Neural progenitor cell (in vitro differentiated cells): Measurements from ENCODE around the gene CNTNAP2. TPM values are rescaled to one million over a fixed set of nuclear protein-coding genes. Genes with fewer than 3 reads are reported as not detected.

Source experiments
- DNase-seq: peaks from one replicate; pipeline ENCODE4 v3.0.0-alpha.2; 2016; ENCODE audit warnings: low spot score
- H2AFZ ChIP-seq: fragments of 200-600 bp; sonication (generic); replicated peaks from 2 replicates; pipeline ENCODE4 v1.6.1; 2016; ENCODE audit warnings: antibody characterized with exemption
- H3F3A ChIP-seq: fragments of 200-600 bp; sonication (generic); 2 replicates; pipeline ENCODE4 v1.6.1; 2016; ENCODE audit warnings: antibody characterized with exemption, low read depth
- H3K27ac ChIP-seq: fragments of 200-600 bp; sonication (generic); 2 replicates; pipeline ENCODE4 v1.5.1; 2016; ENCODE audit warnings: mild to moderate bottlenecking
- H3K27me3 ChIP-seq: fragments of 200-600 bp; sonication (generic); 2 replicates; pipeline ENCODE4 v1.6.1; 2016; ENCODE audit warnings: mild to moderate bottlenecking, moderate library complexity
- H3K36me3 ChIP-seq: fragments of 200-600 bp; sonication (generic); 2 replicates; pipeline ENCODE4 v1.5.1; 2016
- H3K4me1 ChIP-seq: fragments of 200-600 bp; sonication (generic); 2 replicates; pipeline ENCODE4 v1.6.1; 2016; ENCODE audit warnings: mixed run types
- H3K4me2 ChIP-seq: fragments of 200-600 bp; sonication (generic); 2 replicates; pipeline ENCODE4 v1.6.1; 2016
- H3K4me3 ChIP-seq: fragments of 200-600 bp; sonication (generic); 2 replicates; pipeline ENCODE4 v1.5.1; 2016
- H3K79me2 ChIP-seq: fragments of 200-600 bp; sonication (generic); 2 replicates; pipeline ENCODE4 v1.6.1; 2016; ENCODE audit warnings: low read depth
- H3K9ac ChIP-seq: fragments of 200-600 bp; sonication (generic); 2 replicates; pipeline ENCODE4 v1.6.1; 2016
- H3K9me3 ChIP-seq: fragments of 200-600 bp; sonication (generic); 2 replicates; pipeline ENCODE4 v1.5.1; 2016; ENCODE audit warnings: low read depth
- H4K20me1 ChIP-seq: fragments of 200-600 bp; sonication (generic); 2 replicates; pipeline ENCODE4 v1.6.1; 2016; ENCODE audit warnings: low read depth
- H3K27ac Mint-ChIP-seq: 3 replicates; pipeline ENCODE4 v1.8.0; 2021; ENCODE audit warnings: mixed read lengths
- H3K27me3 Mint-ChIP-seq: 2 replicates; pipeline ENCODE4 v1.8.0; 2022; ENCODE audit warnings: low read depth, mild to moderate bottlenecking, inconsistent platforms, moderate library complexity, mixed read lengths; ENCODE audit not compliant: insufficient read depth
- H3K36me3 Mint-ChIP-seq: 3 replicates; pipeline ENCODE4 v1.8.0; 2021; ENCODE audit warnings: mixed read lengths
- H3K4me1 Mint-ChIP-seq: 3 replicates; pipeline ENCODE4 v1.8.0; 2021; ENCODE audit warnings: mixed read lengths
- H3K4me3 Mint-ChIP-seq: 3 replicates; pipeline ENCODE4 v1.8.0; 2021; ENCODE audit warnings: mild to moderate bottlenecking, moderate library complexity, mixed read lengths
- H3K9me3 Mint-ChIP-seq: 3 replicates; pipeline ENCODE4 v1.8.0; 2020; ENCODE audit warnings: mixed read lengths
- CTCF ChIP-seq: fragments of 200-600 bp; sonication (generic); IDR thresholded peaks from 2 replicates; pipeline ENCODE4 v1.5.1; 2017; ENCODE audit warnings: antibody characterized with exemption, mild to moderate bottlenecking
- EZH2 ChIP-seq: fragments of 200-600 bp; sonication (generic); IDR thresholded peaks from 2 replicates; pipeline ENCODE4 v1.6.1; 2017; ENCODE audit warnings: antibody characterized with exemption, mild to moderate bottlenecking, moderate library complexity
- EZH2phosphoT487 ChIP-seq: fragments of 200-600 bp; sonication (generic); IDR thresholded peaks from 2 replicates; pipeline ENCODE4 v1.6.1; 2017; ENCODE audit warnings: antibody characterized with exemption
- total RNA-seq: library from RNA; depleted of rRNA; stranded (reverse); fragments of >200 nt; gene quantifications from 2 replicates; pipeline ENCODE4 v1.2.3, GENCODE V29; 2015; ENCODE audit warnings: low replicate concordance

Gene CNTNAP2
- total RNA-seq, 1 donor from 2014 or later, result 126 TPM

- Histone ChIP-seq H3K27me3 (no peaks in the 10 kb centered on the region), H3K36me3 (no peaks in the 10 kb centered on the region), H4K20me1 (no peaks in the 10 kb centered on the region), H3K4me1 (no peaks in the 10 kb centered on the region), H3K9me3 (no peaks in the 10 kb centered on the region), H3K4me3 (no peak overlapping the region), H3F3A (no peaks in the 10 kb centered on the region), H3K79me2 (no peaks in the 10 kb centered on the region), H3K9ac (no peak overlapping the region), H2AFZ (no peak overlapping the region), H3K27ac (no peak overlapping the region), H3K4me2 (no peak overlapping the region)
- DNase-seq, result no peak
- Mint-ChIP-seq H3K4me1 (no peaks in the 10 kb centered on the region), H3K36me3 (no peaks in the 10 kb centered on the region), H3K4me3 (no peak overlapping the region), H3K9me3 (no peaks in the 10 kb centered on the region), H3K27ac (no peak overlapping the region), H3K27me3 (no peaks in the 10 kb centered on the region)
- no peak for TF ChIP-seq CTCF
- TF ChIP-seq EZH2phosphoT487, result no peak
- TF ChIP-seq EZH2, result no peak
Measured at GRCh38 chr7:146768957-146769356, 652.4 kb downstream of the CNTNAP2 start.

- no peak for TF ChIP-seq EZH2phosphoT487
- TF ChIP-seq EZH2, result no peak
- peak; percentile 63 for TF ChIP-seq CTCF
- no peaks in the 10 kb centered on the region for H4K20me1 ChIP-seq
- H3F3A ChIP-seq, result no peaks in the 10 kb centered on the region
- no peak overlapping the region for H3K4me3 ChIP-seq
- Mint-ChIP-seq H3K4me1 (no peaks in the 10 kb centered on the region), H3K27me3 (no peaks in the 10 kb centered on the region), H3K9me3 (no peaks in the 10 kb centered on the region), H3K4me3 (no peak overlapping the region), H3K27ac (no peak overlapping the region), H3K36me3 (no peaks in the 10 kb centered on the region)
- no peaks in the 10 kb centered on the region for H3K4me1 ChIP-seq
- DNase-seq, result peak; percentile 44
- no peaks in the 10 kb centered on the region for H3K36me3 ChIP-seq
- H2AFZ ChIP-seq, result no peak overlapping the region
- H3K27me3 ChIP-seq, result no peaks in the 10 kb centered on the region
- H3K4me2 ChIP-seq, result no peak overlapping the region
- no peak overlapping the region for H3K27ac ChIP-seq
- no peaks in the 10 kb centered on the region for H3K79me2 ChIP-seq
- no peaks in the 10 kb centered on the region for H3K9me3 ChIP-seq
- H3K9ac ChIP-seq, result no peak overlapping the region
Measured at GRCh38 chr7:146772601-146773000, 656.0 kb downstream of the CNTNAP2 start.

- Mint-ChIP-seq H3K4me1 (no peaks in the 10 kb centered on the region), H3K27me3 (no peaks in the 10 kb centered on the region), H3K9me3 (no peaks in the 10 kb centered on the region), H3K27ac (no peak overlapping the region), H3K36me3 (no peaks in the 10 kb centered on the region), H3K4me3 (no peak overlapping the region)
- Histone ChIP-seq H3K36me3 (no peaks in the 10 kb centered on the region), H3K4me3 (no peak overlapping the region), H3F3A (no peaks in the 10 kb centered on the region), H3K4me1 (no peaks in the 10 kb centered on the region), H4K20me1 (no peaks in the 10 kb centered on the region), H2AFZ (no peak overlapping the region), H3K9me3 (no peaks in the 10 kb centered on the region), H3K9ac (no peak overlapping the region), H3K79me2 (no peaks in the 10 kb centered on the region), H3K27ac (no peak overlapping the region), H3K27me3 (no peaks in the 10 kb centered on the region), H3K4me2 (no peak overlapping the region)
- no peak for DNase-seq
- TF ChIP-seq EZH2phosphoT487 (no peak), CTCF (no peak), EZH2 (no peak)
Measured at GRCh38 chr7:146773506-146773905, 656.9 kb downstream of the CNTNAP2 start.
